GM04504 (cell line): ENCODE measurements around the gene WDR91.
A peak's percentile ranks its signal among the peaks of the same experiment; 100 is the strongest.
"Not testable (repeated sequence)": the region's sequence is repeated elsewhere in the genome, so short reads cannot be mapped to it uniquely, and the experiment has no call there.

Source experiments
- DNase-seq: peaks from one replicate; pipeline ENCODE4 v3.0.0-alpha.2; 2012; ENCODE audit warnings: low read depth

The WDR91 gene

GRCh38 chr7:135178364-135178763 is 33.0 kb downstream of the WDR91 start:
- no peak for DNase-seq

- no peak for DNase-seq
Measured at GRCh38 chr7:135177028-135177696, 34.2 kb downstream of the WDR91 start.

GRCh38 chr7:135175931-135176330 is 35.4 kb downstream of the WDR91 start:
- no peak for DNase-seq

GRCh38 chr7:135174941-135175340 is 36.4 kb downstream of the WDR91 start:
- no peak for DNase-seq

- DNase-seq = not testable (repeated sequence)
Measured at GRCh38 chr7:135173916-135174315, 37.4 kb downstream of the WDR91 start.

- DNase-seq = not testable (repeated sequence)
Measured at GRCh38 chr7:135171581-135172291, 39.6 kb downstream of the WDR91 start.

DNA sequence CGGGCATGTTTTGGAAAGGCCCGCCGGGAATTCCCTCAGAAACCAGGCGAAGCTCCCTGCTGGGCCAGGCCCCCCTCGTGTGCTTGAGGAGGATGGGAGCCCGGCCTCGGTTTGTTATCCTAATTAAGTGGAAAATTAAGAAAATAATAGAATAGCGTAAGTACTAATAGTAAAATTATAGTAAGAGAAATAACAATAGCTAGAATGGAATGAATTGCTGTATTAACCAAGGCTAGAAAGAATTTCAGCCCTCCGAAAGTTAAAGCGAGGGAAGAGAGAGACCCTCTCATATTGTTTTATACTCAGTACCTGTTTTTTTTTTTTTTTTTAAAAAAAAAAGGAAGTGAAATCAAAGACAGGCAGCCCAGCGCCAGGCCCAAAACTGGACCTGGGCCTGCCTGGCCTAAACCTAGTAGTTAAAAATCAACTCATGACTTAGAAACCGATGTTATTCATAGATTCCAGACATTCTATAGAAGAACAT is 40.3 kb downstream of the WDR91 start:
- not testable (repeated sequence) for DNase-seq

DNA sequence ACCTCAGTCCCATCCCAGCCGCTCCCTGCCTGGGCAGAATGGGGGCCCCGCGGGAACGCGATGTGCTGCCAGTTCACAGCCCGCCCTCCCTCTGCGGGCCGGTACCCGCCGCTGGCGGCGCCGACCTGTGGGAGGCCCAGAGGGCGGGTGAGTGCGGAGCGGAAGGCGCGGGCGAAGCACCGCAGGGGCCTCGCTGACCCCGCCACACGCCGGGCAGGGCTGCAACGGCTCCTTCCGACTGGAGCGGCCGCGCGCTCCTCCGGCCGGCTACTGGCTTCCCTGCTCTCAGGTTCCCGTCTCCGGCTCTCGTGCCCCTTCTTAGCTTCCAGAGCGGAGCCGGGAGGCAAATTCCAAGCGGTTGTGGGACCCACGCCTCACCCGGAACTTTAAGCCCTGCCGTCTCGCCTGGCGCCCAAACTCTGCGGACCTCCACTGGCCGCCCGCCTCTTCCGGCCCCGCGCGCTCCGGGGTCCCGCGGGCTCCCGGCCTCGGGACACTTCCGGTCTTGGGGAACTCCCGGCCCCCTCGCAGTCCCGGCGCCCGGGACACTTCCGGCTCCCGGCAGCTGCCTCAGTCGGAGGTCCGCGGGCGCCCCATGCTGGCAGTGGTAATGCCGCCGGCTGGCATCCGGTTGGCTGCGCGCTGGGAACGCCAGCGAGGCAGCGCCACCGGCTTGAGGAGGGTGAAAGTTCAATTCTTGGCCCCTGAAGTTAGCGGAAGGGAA is 40.9 kb downstream of the WDR91 start, which contains the start of gene CYREN:
TSS of gene CYREN (minus strand) at position 434 of the 724 bp plus-strand sequence. CDS start 1,785 bp downstream, outside the sequence.
- peak; percentile 86 for DNase-seq

GRCh38 chr7:135169964-135170273 is 41.4 kb downstream of the WDR91 start:
- no peak for DNase-seq

DNA sequence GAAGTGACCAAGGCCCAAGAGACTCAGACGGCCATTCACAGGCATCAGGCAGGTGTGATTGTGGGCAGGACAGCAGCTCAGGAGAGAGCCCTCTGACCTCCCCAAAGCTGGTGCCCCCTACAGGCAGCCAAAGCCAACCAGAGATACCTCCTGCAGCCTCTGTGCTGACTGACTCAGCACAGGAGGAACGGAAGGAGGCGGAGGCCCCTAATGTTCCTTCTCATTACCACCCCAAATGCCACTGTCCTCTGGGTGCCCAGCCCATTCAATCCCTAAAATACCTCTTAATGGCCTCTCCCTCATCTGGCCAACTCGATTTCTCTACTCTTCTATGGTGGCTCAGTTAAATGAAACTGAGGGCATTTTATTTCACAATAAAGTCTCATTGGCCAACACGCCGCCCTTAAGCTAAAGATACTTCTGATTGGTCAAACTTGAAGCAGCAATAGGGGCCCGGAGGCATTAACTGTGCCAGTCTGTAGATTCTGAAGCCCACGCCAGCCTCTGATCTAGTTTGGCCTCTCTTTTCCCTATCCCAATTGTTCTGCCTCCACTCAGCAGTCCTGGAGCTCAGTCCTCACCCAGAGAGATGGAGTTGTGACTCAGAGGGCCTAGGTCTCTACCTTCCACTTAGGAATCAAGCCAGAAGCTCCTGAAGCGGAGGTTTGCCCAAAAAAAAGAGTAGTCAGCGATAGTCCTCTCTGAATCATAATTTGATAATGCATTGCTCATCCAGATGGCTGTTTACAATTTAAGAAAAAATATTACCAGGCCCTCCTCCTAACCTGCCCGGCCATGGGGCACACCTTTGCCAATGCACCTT is 42.0 kb downstream of the WDR91 start:
- no peak for DNase-seq

DNA sequence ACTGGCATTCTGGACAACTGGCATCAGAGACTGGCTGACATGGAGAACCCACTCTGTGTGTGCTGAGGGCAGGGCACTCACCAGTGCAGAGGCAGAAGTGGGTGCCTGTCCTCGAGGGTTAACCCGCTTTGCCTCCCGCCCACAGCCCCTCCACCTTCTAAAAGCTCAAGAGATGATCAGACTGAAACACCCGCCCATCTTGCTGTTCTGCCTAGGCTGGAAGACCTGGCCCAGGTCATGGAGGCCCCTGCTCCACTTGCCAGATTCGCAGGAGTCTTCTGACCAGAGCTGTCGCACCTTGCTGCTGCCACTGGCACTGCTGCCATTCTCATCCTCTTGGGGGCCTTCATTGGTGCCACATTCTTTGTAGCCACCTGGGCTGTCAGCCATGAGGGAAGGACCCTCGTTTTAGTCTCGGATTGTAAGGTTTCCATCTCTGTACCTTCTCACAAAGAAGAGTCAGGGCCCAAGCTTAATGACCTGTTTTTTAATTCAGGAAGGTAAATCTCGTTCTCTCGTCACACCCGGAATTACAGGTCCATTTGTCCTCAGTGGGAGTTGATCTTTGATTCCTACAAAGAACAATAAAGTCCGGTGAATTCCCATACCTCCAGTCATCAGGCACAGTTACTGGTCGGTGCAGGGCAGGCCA is 42.7 kb downstream of the WDR91 start:
- no peak for DNase-seq

DNA sequence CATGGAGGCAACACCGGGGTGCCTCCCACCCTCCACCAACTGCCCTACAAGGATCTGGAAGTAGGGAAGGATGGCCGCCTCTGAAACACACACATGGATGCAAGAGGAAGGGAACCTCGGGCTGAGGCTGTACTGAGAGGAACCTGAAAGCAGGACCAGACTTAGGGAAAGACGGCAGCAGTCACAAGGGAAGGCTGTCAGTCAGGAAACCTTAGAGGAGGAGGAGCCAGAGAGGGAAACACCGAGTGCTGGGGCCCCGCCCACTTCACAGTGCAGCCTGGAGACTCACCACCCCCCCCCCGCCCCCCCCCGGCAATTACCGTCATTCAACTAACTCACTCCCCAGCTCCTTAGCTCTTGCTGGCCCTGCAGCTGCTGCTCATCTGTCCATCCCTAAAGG is 43.3 kb downstream of the WDR91 start:
- no peak for DNase-seq

DNA sequence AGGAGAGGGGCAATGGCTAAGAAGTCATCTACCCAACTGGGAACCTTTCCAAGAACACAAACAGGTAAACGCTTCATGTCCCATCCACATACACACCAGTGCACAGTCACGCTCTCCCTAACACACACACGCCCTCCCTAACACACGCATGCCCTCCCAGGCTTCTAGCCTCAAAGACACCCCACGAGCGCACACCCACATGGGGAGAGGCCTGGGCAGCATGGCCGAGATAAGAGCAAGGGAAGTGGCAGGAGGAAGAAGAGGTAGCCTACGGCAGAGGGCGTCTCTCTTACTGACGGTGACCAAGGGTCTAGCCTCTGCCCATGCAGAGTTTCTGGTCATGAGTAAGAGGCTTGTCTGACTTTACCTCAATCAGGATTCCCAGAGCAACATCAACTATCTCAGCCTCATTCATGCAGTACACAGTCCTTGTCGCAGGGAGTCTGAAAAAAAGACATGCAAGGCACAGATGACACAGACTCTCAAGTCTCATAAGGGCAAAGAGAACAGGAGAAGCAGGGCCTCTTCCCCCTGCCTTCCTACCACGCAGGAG is 43.9 kb downstream of the WDR91 start:
- DNase-seq = no peak

GRCh38 chr7:135166338-135166990 is 44.9 kb downstream of the WDR91 start:
- DNase-seq = no peak

- no peak for DNase-seq
Measured at GRCh38 chr7:135165862-135166261, 45.5 kb downstream of the WDR91 start.

DNA sequence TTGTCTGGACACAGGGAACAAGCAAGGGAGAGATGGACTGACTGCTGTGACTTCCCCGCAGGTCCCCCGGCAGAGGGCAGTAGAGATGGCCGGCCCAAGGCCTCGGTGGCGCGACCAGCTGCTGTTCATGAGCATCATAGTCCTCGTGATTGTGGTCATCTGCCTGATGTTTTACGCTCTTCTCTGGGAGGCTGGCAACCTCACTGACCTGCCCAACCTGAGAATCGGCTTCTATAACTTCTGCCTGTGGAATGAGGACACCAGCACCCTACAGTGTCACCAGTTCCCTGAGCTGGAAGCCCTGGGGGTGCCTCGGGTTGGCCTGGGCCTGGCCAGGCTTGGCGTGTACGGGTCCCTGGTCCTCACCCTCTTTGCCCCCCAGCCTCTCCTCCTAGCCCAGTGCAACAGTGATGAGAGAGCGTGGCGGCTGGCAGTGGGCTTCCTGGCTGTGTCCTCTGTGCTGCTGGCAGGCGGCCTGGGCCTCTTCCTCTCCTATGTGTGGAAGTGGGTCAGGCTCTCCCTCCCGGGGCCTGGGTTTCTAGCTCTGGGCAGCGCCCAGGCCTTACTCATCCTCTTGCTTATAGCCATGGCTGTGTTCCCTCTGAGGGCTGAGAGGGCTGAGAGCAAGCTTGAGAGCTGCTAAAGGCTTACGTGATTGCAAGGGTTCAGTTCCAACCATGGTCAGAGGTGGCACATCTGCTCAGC is 46.8 kb downstream of the WDR91 start:
- no peak for DNase-seq

DNA sequence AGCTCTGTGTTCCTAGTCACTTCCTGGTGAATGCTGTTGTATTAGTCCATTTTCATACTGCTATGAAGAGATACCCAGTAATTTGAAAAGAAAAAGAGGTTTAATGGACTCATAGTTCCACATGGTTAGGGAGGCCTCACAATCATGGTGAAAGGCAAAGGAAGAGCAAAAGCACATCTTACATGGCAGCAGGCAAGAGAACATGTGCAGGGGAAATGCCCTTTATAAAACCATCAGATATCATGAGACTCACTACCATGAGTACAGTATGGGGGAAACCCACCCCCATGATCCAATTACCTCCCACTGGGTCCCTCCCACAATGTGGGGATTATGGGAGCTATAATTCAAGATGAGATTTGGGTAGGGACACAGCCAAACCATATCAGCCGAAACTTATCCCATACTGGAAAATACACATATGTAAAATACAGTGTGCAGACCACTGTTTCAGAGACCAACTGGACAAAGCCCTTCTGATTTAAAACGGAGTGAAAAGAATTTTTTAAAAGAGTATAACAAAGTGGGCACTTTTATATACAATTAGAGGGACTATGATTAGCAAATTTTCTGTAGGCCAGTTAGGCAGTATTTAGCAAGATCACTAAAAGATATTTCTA is 48.8 kb downstream of the WDR91 start:
- DNase-seq = no peak

GRCh38 chr7:135161669-135162068 is 49.7 kb downstream of the WDR91 start:
- no peak for DNase-seq

- DNase-seq = no peak
Measured at GRCh38 chr7:135160858-135161653, 50.3 kb downstream of the WDR91 start.
